Stimulated activated naive CD8-positive, alpha-beta T cell treated with anti-CD3 and anti-CD28 coated beads, Interleukin-15, Interleukin-2, amounts not matched to agents 100 ng/mL and 50 ng/mL, for 24 hours (primary cell): ENCODE results near the gene DNAH2.

Source experiments
- H3K27ac Mint-ChIP-seq: one replicate; pipeline ENCODE4 v1.8.0; 2021; ENCODE audit warnings: mild to moderate bottlenecking, mixed read lengths
- H3K27me3 Mint-ChIP-seq: one replicate; pipeline ENCODE4 v1.8.0; 2021; ENCODE audit warnings: mixed read lengths
- H3K36me3 Mint-ChIP-seq: one replicate; pipeline ENCODE4 v1.8.0; 2021; ENCODE audit warnings: low read depth, mixed read lengths
- H3K4me1 Mint-ChIP-seq: one replicate; pipeline ENCODE4 v1.8.0; 2021; ENCODE audit warnings: low read depth, mixed read lengths
- H3K4me3 Mint-ChIP-seq: one replicate; pipeline ENCODE4 v1.8.0; 2021; ENCODE audit warnings: mild to moderate bottlenecking, mixed read lengths
- H3K9me3 Mint-ChIP-seq: one replicate; pipeline ENCODE4 v1.8.0; 2021; ENCODE audit warnings: mixed read lengths

The DNAH2 gene

GRCh38 chr17:7846063-7846735, 128.7 kb downstream of the DNAH2 start:
- H3K36me3 Mint-ChIP-seq: peaks cover 39% of the 10 kb centered on the region
- peaks cover 58% of the 10 kb centered on the region for H3K4me1 Mint-ChIP-seq
- H3K27ac Mint-ChIP-seq: no peak overlapping the region
- H3K9me3 Mint-ChIP-seq: no peaks in the 10 kb centered on the region
- H3K27me3 Mint-ChIP-seq: no peaks in the 10 kb centered on the region
- peak overlapping the region; percentile 88 for H3K4me3 Mint-ChIP-seq

- Mint-ChIP-seq H3K9me3 (no peaks in the 10 kb centered on the region), H3K36me3 (peaks cover 45% of the 10 kb centered on the region), H3K27me3 (no peaks in the 10 kb centered on the region), H3K4me3 (peak overlapping the region; percentile 76), H3K4me1 (peaks cover 61% of the 10 kb centered on the region), H3K27ac (peak overlapping the region; percentile 63)
Measured at GRCh38 chr17:7846765-7847661, 129.5 kb downstream of the DNAH2 start.

DNA sequence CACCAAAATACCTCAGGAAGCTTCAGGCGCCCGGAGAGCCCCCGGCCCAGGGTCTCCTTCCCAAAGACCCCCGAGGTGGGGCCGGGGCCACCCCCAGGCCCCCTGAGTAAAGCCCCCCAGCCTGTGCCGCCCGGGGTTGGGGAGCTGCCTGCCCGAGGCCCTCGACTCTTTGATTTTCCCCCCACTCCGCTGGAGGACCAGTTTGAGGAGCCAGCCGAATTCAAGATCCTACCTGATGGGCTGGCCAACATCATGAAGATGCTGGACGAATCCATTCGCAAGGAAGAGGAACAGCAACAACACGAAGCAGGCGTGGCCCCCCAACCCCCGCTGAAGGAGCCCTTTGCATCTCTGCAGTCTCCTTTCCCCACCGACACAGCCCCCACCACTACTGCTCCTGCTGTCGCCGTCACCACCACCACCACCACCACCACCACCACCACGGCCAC, 130.6 kb downstream of the DNAH2 start:
- no peak overlapping the region for H3K4me3 Mint-ChIP-seq
- H3K36me3 Mint-ChIP-seq: peaks cover 46% of the 10 kb centered on the region
- H3K4me1 Mint-ChIP-seq: peaks cover 63% of the 10 kb centered on the region

GRCh38 chr17:7848739-7849129, 131.2 kb downstream of the DNAH2 start:
- H3K36me3 Mint-ChIP-seq: peaks cover 48% of the 10 kb centered on the region
- no peak overlapping the region for H3K4me3 Mint-ChIP-seq
- no peaks in the 10 kb centered on the region for H3K9me3 Mint-ChIP-seq
- H3K27ac Mint-ChIP-seq: no peak overlapping the region
- peaks cover 64% of the 10 kb centered on the region for H3K4me1 Mint-ChIP-seq
- H3K27me3 Mint-ChIP-seq: no peaks in the 10 kb centered on the region

More for the DNA sequence above, 130.6 kb downstream of the DNAH2 start:
- no peaks in the 10 kb centered on the region for H3K9me3 Mint-ChIP-seq
- no peak overlapping the region for H3K27ac Mint-ChIP-seq
- H3K27me3 Mint-ChIP-seq: no peaks in the 10 kb centered on the region

DNA sequence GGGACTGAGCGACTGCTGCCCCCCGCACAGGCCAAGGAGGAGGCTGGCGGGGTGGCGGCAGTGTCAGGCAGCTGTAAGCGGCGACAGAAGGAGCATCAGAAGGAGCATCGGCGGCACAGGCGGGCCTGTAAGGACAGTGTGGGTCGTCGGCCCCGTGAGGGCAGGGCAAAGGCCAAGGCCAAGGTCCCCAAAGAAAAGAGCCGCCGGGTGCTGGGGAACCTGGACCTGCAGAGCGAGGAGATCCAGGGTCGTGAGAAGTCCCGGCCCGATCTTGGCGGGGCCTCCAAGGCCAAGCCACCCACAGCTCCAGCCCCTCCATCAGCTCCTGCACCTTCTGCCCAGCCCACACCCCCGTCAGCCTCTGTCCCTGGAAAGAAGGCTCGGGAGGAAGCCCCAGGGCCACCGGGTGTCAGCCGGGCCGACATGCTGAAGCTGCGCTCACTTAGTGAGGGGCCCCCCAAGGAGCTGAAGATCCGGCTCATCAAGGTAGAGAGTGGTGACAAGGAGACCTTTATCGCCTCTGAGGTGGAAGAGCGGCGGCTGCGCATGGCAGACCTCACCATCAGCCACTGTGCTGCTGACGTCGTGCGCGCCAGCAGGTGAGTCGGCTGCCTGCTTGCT, 131.7 kb downstream of the DNAH2 start:
- H3K4me3 Mint-ChIP-seq: no peak overlapping the region

GRCh38 chr17:7849751-7850504, 132.4 kb downstream of the DNAH2 start:
- H3K9me3 Mint-ChIP-seq: no peaks in the 10 kb centered on the region
- peak overlapping the region; percentile 45 for H3K27ac Mint-ChIP-seq
- H3K36me3 Mint-ChIP-seq: peaks cover 51% of the 10 kb centered on the region
- H3K27me3 Mint-ChIP-seq: no peaks in the 10 kb centered on the region
- peak overlapping the region; percentile 10 for H3K4me3 Mint-ChIP-seq
- H3K4me1 Mint-ChIP-seq: peaks cover 68% of the 10 kb centered on the region

More for the DNA sequence above, 131.7 kb downstream of the DNAH2 start:
- no peak overlapping the region for H3K27ac Mint-ChIP-seq
- no peaks in the 10 kb centered on the region for H3K27me3 Mint-ChIP-seq
- H3K4me1 Mint-ChIP-seq: peaks cover 68% of the 10 kb centered on the region
- H3K36me3 Mint-ChIP-seq: peaks cover 51% of the 10 kb centered on the region
- H3K9me3 Mint-ChIP-seq: no peaks in the 10 kb centered on the region

GRCh38 chr17:7850701-7851437, 133.3 kb downstream of the DNAH2 start:
- H3K27ac Mint-ChIP-seq: no peak overlapping the region
- H3K9me3 Mint-ChIP-seq: no peaks in the 10 kb centered on the region
- H3K36me3 Mint-ChIP-seq: peaks cover 41% of the 10 kb centered on the region
- H3K4me3 Mint-ChIP-seq: peak overlapping the region; percentile 74
- peaks cover 59% of the 10 kb centered on the region for H3K4me1 Mint-ChIP-seq
- no peaks in the 10 kb centered on the region for H3K27me3 Mint-ChIP-seq

DNA sequence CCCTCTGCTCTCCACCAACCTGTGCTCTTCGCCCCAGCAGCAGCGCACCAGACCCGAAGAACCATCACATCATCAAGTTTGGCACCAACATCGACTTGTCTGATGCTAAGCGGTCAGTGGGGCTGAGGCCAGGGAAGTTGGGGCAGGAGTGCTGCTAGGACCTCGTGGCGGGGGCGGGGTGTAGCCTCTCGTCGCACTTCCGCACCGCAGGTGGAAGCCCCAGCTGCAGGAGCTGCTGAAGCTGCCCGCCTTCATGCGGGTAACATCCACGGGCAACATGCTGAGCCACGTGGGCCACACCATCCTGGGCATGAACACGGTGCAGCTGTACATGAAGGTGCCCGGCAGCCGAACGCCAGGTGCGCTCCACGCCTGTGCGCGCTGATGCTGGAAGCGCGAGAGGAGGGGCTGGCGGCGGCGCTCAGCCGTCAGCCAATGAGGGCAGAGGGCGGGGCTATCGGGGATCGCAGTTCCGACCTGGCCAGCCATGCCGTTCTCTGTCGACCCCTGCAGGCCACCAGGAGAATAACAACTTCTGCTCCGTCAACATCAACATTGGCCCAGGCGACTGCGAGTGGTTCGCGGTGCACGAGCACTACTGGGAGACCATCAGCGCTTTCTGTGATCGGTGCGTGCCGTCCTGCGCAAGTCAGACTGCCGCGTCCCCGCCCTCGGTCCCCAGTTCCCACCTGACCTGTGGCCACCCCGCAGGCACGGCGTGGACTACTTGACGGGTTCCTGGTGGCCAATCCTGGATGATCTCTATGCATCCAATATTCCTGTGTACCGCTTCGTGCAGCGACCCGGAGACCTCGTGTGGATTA, 134.1 kb downstream of the DNAH2 start:
- Mint-ChIP-seq H3K9me3 (no peaks in the 10 kb centered on the region), H3K27me3 (no peaks in the 10 kb centered on the region), H3K4me1 (peaks cover 52% of the 10 kb centered on the region), H3K27ac (peak overlapping the region; percentile 61), H3K36me3 (peaks cover 34% of the 10 kb centered on the region), H3K4me3 (peak overlapping the region; percentile 74)

GRCh38 chr17:7852262-7852670, 134.7 kb downstream of the DNAH2 start:
- Mint-ChIP-seq H3K4me3 (no peak overlapping the region), H3K4me1 (peaks cover 46% of the 10 kb centered on the region), H3K9me3 (no peaks in the 10 kb centered on the region), H3K27ac (peak overlapping the region; percentile 61), H3K36me3 (peaks cover 30% of the 10 kb centered on the region), H3K27me3 (no peaks in the 10 kb centered on the region)

DNA sequence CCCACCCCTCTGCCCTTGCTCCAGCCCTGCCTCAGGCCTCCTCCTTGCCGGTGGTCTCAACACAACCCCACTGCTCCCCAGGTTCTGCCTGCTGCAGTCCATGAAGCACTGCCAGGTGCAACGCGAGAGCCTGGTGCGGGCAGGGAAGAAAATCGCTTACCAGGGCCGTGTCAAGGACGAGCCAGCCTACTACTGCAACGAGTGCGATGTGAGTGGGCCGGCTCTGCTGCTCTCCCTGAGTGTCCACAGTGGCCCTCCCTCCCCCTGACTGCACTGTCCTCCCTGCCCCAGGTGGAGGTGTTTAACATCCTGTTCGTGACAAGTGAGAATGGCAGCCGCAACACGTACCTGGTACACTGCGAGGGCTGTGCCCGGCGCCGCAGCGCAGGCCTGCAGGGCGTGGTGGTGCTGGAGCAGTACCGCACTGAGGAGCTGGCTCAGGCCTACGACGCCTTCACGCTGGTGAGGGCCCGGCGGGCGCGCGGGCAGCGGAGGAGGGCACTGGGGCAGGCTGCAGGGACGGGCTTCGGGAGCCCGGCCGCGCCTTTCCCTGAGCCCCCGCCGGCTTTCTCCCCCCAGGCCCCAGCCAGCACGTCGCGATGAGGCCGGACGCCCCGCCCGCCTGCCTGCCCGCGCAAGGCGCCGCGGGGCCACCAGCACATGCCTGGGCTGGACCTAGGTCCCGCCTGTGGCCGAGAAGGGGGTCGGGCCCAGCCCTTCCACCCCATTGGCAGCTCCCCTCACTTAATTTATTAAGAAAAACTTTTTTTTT, 135.6 kb downstream of the DNAH2 start:
- no peak overlapping the region for H3K27ac Mint-ChIP-seq

DNA sequence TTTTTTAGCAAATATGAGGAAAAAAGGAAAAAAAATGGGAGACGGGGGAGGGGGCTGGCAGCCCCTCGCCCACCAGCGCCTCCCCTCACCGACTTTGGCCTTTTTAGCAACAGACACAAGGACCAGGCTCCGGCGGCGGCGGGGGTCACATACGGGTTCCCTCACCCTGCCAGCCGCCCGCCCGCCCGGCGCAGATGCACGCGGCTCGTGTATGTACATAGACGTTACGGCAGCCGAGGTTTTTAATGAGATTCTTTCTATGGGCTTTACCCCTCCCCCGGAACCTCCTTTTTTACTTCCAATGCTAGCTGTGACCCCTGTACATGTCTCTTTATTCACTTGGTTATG, 136.1 kb downstream of the DNAH2 start:
- Mint-ChIP-seq H3K9me3 (no peaks in the 10 kb centered on the region), H3K4me1 (peaks cover 41% of the 10 kb centered on the region), H3K27me3 (no peaks in the 10 kb centered on the region), H3K4me3 (peak overlapping the region; percentile 10), H3K36me3 (peaks cover 31% of the 10 kb centered on the region), H3K27ac (no peak overlapping the region)

More for the DNA sequence above, 135.6 kb downstream of the DNAH2 start:
- Mint-ChIP-seq H3K4me3 (no peak overlapping the region), H3K4me1 (peaks cover 44% of the 10 kb centered on the region), H3K36me3 (peaks cover 30% of the 10 kb centered on the region), H3K9me3 (no peaks in the 10 kb centered on the region), H3K27me3 (no peaks in the 10 kb centered on the region)

DNA sequence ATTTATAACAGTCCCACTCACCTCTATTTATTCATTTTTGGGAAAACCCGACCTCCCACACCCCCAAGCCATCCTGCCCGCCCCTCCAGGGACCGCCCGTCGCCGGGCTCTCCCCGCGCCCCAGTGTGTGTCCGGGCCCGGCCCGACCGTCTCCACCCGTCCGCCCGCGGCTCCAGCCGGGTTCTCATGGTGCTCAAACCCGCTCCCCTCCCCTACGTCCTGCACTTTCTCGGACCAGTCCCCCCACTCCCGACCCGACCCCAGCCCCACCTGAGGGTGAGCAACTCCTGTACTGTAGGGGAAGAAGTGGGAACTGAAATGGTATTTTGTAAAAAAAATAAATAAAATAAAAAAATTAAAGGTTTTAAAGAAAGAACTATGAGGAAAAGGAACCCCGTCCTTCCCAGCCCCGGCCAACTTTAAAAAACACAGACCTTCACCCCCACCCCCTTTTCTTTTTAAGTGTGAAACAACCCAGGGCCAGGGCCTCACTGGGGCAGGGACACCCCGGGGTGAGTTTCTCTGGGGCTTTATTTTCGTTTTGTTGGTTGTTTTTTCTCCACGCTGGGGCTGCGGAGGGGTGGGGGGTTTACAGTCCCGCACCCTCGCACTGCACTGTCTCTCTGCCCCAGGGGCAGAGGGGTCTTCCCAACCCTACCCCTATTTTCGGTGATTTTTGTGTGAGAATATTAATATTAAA, 136.7 kb downstream of the DNAH2 start:
- Mint-ChIP-seq H3K9me3 (no peaks in the 10 kb centered on the region), H3K4me1 (peaks cover 41% of the 10 kb centered on the region), H3K27me3 (no peaks in the 10 kb centered on the region), H3K36me3 (peaks cover 37% of the 10 kb centered on the region), H3K27ac (no peak overlapping the region), H3K4me3 (peak overlapping the region; percentile 10)
